IMR-90 (cell line): ENCODE measurements around the gene SFSWAP. TPM values are rescaled to one million over a fixed set of nuclear protein-coding genes. Genes with fewer than 3 reads are reported as not detected.

Source experiments
- ATAC-seq: fragments of 200-7000 bp; cut with Tn5 transposase; 2 replicates; pipeline ENCODE4 v1.9.1; 2020; ENCODE audit warnings: low read depth, mild to moderate bottlenecking, moderate library complexity
- BruUV-seq: library from RNA; stranded (reverse); fragments of 400-500 nt; replicated peaks from 2 replicates; lab custom pipeline; 2021; lab: Mats Ljungman, UMichigan
- CTCF ChIA-PET: fragments of 300-600 bp; formaldehyde crosslinking; extraction: SDS; loops from one replicate; lab custom pipeline; 2021; ENCODE audit warnings: antibody characterized with exemption; lab: Yijun Ruan, JAX
- POLR2A ChIA-PET: fragments of 300-600 bp; sonication (Branson Sonifier 250); formaldehyde crosslinking; loops from one replicate; lab custom pipeline; 2022; ENCODE audit warnings: antibody characterized with exemption; ENCODE audit not compliant: unreplicated experiment; lab: Charles Lee
- DNase-seq: peaks from one replicate; pipeline ENCODE4 v3.0.0; 2013
- H2AFZ ChIP-seq: replicated peaks from 2 replicates; pipeline ENCODE3; 2013; ENCODE audit warnings: low read length, mild to moderate bottlenecking; ENCODE audit not compliant: poor library complexity
- H2AK5ac ChIP-seq: 2 replicates; pipeline ENCODE4 v1.6.1; 2013; ENCODE audit warnings: low read depth, low read length, inconsistent platforms
- H2AK9ac ChIP-seq: replicated peaks from 2 replicates; pipeline ENCODE3; 2013; ENCODE audit warnings: mild to moderate bottlenecking, low read depth, low read length, moderate library complexity; ENCODE audit not compliant: poor library complexity
- H2BK120ac ChIP-seq: 2 replicates; pipeline ENCODE4 v1.6.1; 2013; ENCODE audit warnings: low read depth, low read length, inconsistent platforms
- H2BK15ac ChIP-seq: 3 replicates; pipeline ENCODE4 v1.6.1; 2013; ENCODE audit warnings: low read depth, low read length, inconsistent platforms
- H2BK20ac ChIP-seq: 2 replicates; pipeline ENCODE4 v1.6.1; 2013; ENCODE audit warnings: low read depth, mild to moderate bottlenecking, inconsistent platforms, low read length, moderate library complexity
- H2BK5ac ChIP-seq: 2 replicates; pipeline ENCODE4 v1.6.1; 2013; ENCODE audit warnings: mild to moderate bottlenecking, low read depth, low read length, inconsistent platforms; ENCODE audit not compliant: poor library complexity, severe bottlenecking
- H3K14ac ChIP-seq: replicated peaks from 2 replicates; pipeline ENCODE4 v1.6.1; 2013; ENCODE audit warnings: low read depth, low read length, inconsistent platforms
- H3K18ac ChIP-seq: 2 replicates; pipeline ENCODE4 v1.6.1; 2013; ENCODE audit warnings: low read depth, low read length, control low read depth
- H3K23ac ChIP-seq: 2 replicates; pipeline ENCODE4 v1.6.1; 2013; ENCODE audit warnings: low read depth, low read length, inconsistent platforms
- H3K27ac ChIP-seq: 2 replicates; pipeline ENCODE4 v1.5.1; 2013; ENCODE audit warnings: mild to moderate bottlenecking, control low read depth, low read length; ENCODE audit not compliant: insufficient read depth
- H3K27me3 ChIP-seq: 2 replicates; pipeline ENCODE4 v1.6.1; 2013; ENCODE audit warnings: low read length; ENCODE audit not compliant: control insufficient read depth, insufficient read depth
- H3K36me3 ChIP-seq: 2 replicates; pipeline ENCODE4 v1.6.1; 2013; ENCODE audit warnings: low read length, mixed read lengths; ENCODE audit not compliant: control insufficient read depth, insufficient read depth
- H3K4ac ChIP-seq: 2 replicates; pipeline ENCODE4 v1.6.1; 2013; ENCODE audit warnings: low read depth, low read length, inconsistent platforms
- H3K4me1 ChIP-seq: 2 replicates; pipeline ENCODE4 v1.6.1; 2013; ENCODE audit warnings: low read length, mixed read lengths; ENCODE audit not compliant: control insufficient read depth, insufficient read depth
- H3K4me2 ChIP-seq: 2 replicates; pipeline ENCODE4 v1.6.1; 2013; ENCODE audit warnings: low read depth, mild to moderate bottlenecking, control low read depth, low read length, moderate library complexity
- H3K4me3 ChIP-seq: 2 replicates; pipeline ENCODE4 v1.5.1; 2013; ENCODE audit warnings: low read depth, mild to moderate bottlenecking, control low read depth, low read length, moderate library complexity; ENCODE audit not compliant: insufficient read depth
- H3K56ac ChIP-seq: 2 replicates; pipeline ENCODE4 v1.6.1; 2013; ENCODE audit warnings: low read length, inconsistent platforms; ENCODE audit not compliant: insufficient read depth; ENCODE audit errors: extremely low read depth
- H3K79me1 ChIP-seq, 2 experiments: 2 replicates each; pipeline ENCODE4 v1.6.1; 2013; ENCODE audit warnings: low read length in 2 of 2, inconsistent platforms in 1 of 2, low read depth in 1 of 2
- H3K9ac ChIP-seq: 2 replicates; pipeline ENCODE4 v1.6.1; 2013; ENCODE audit warnings: low read depth, low read length, control low read depth
- H3K9me1 ChIP-seq: 2 replicates; pipeline ENCODE4 v1.6.1; 2013; ENCODE audit warnings: low read length, inconsistent platforms; ENCODE audit not compliant: insufficient read depth
- H3K9me3 ChIP-seq: 2 replicates; pipeline ENCODE4 v1.6.1; 2013; ENCODE audit warnings: low read length; ENCODE audit not compliant: control insufficient read depth, insufficient read depth
- H4K20me1 ChIP-seq: 2 replicates; pipeline ENCODE4 v1.6.1; 2013; ENCODE audit warnings: low read length, inconsistent platforms; ENCODE audit not compliant: insufficient read depth
- H4K5ac ChIP-seq: 2 replicates; pipeline ENCODE4 v1.6.1; 2013; ENCODE audit warnings: mild to moderate bottlenecking, low read depth, low read length, control low read depth
- H4K8ac ChIP-seq, 2 experiments: 2 replicates each; pipeline ENCODE4 v1.6.1; 2013; ENCODE audit warnings: low read depth in 2 of 2, low read length in 2 of 2, control low read depth in 1 of 2, inconsistent platforms in 1 of 2
- H4K91ac ChIP-seq: 2 replicates; pipeline ENCODE4 v1.6.1; 2013; ENCODE audit warnings: low read depth, low read length, inconsistent platforms; ENCODE audit not compliant: insufficient read depth
- BHLHE40 ChIP-seq: fragments of 150-350 bp; IDR thresholded peaks from 2 replicates; pipeline ENCODE4 v1.6.1; 2016; ENCODE audit warnings: mild to moderate bottlenecking, low read depth, low read length
- CEBPB ChIP-seq: IDR thresholded peaks from 2 replicates; pipeline ENCODE4 v1.6.1; 2012; ENCODE audit warnings: low read depth, low read length, improper control_type of control experiment
- CHD1 ChIP-seq: IDR thresholded peaks from 2 replicates; pipeline ENCODE4 v1.6.1; 2012; ENCODE audit warnings: low read depth, low read length, improper control_type of control experiment
- FOS ChIP-seq: fragments of 150-350 bp; IDR thresholded peaks from 2 replicates; pipeline ENCODE4 v1.6.1; 2016; ENCODE audit warnings: low read depth, low read length
- MAZ ChIP-seq: IDR thresholded peaks from 2 replicates; pipeline ENCODE4 v1.6.1; 2012; ENCODE audit warnings: low read depth, mild to moderate bottlenecking, low read length, improper control_type of control experiment, moderate library complexity, borderline replicate concordance
- MXI1 ChIP-seq: IDR thresholded peaks from 2 replicates; pipeline ENCODE4 v1.6.1; 2012; ENCODE audit warnings: low read depth, mild to moderate bottlenecking, low read length, moderate library complexity, borderline replicate concordance
- NFE2L2 ChIP-seq: fragments of 150-350 bp; IDR thresholded peaks from 2 replicates; pipeline ENCODE4 v1.6.1; 2016; ENCODE audit warnings: low read depth, mild to moderate bottlenecking, low read length
- RCOR1 ChIP-seq: IDR thresholded peaks from 2 replicates; pipeline ENCODE4 v1.6.1; 2012; ENCODE audit warnings: mild to moderate bottlenecking, low read length, improper control_type of control experiment; ENCODE audit not compliant: insufficient replicate concordance
- SMC3 ChIP-seq: fragments of 150-350 bp; IDR thresholded peaks from 2 replicates; pipeline ENCODE4 v1.6.1; 2016; ENCODE audit warnings: low read depth, mild to moderate bottlenecking, antibody characterized with exemption, low read length, moderate library complexity
- WGBS, 2 experiments: methylation state at CpG; one replicate each; pipeline versions ENCODE4 v1.1.5 to v1.1.7; 2013; ENCODE audit warnings: missing lambda C conversion rate in 2 of 2; ENCODE audit not compliant: insufficient read length in 1 of 2; ENCODE audit errors: extremely low coverage in 2 of 2; 5-methylcytosine and 5-hydroxymethylcytosine counted together
- dilution Hi-C: fragments of 300-500 bp; cut with HindIII; formaldehyde crosslinking; loops from one replicate; pipeline ENCODE4 v1.14.3; 2018; ENCODE audit warnings: low sequenced_read_pairs; ENCODE audit not compliant: unreplicated experiment
- in situ Hi-C: fragments of 300-500 bp; cut with MboI; formaldehyde crosslinking; loops from 3 replicates; pipeline ENCODE4 v1.14.3; 2019; ENCODE audit warnings: low sequenced_read_pairs, inconsistent platforms, mixed read lengths
- intact Hi-C: fragments of 100-400 bp; cut with micrococcal nuclease; formaldehyde crosslinking; loops from 2 replicates; pipeline ENCODE4 v1.10.0; 2022
- polyA plus RNA-seq, 3 experiments: library from polyadenylated mRNA; depleted of rRNA; stranded (reverse); fragments of >200 nt; gene quantifications; 2 replicates each; pipeline ENCODE4 v1.2.3, GENCODE V29; 2012; ENCODE audit warnings: low replicate concordance in 1 of 3
- total RNA-seq: library from RNA; depleted of rRNA; stranded (reverse); fragments of >200 nt; gene quantifications from 2 replicates; pipeline ENCODE4 v1.2.3, GENCODE V29; 2012
- TF ChIP-seq, protein P1 (sequence below): conservative IDR thresholded peaks from 2 replicates; pipeline ENCODE4 v1.5.1; 2012; ENCODE audit warnings: mild to moderate bottlenecking, low read depth, low read length, improper control_type of control experiment
- TF ChIP-seq, protein P2 (sequence below): fragments of 150-350 bp; IDR thresholded peaks from 2 replicates; pipeline ENCODE4 v1.6.1; 2017; ENCODE audit warnings: mild to moderate bottlenecking, antibody characterized with exemption, low read length, low read depth
- TF ChIP-seq, protein P3 (sequence below): fragments of 150-350 bp; IDR thresholded peaks from 2 replicates; pipeline ENCODE4 v1.6.1; 2016; ENCODE audit warnings: low read depth, mild to moderate bottlenecking, low read length, moderate library complexity, borderline replicate concordance

Gene SFSWAP
- total and polyA plus RNA-seq, 2 of the 4 experiments (the other 2 are of a cell fraction), result 19.7 to 22.4 TPM

DNA sequence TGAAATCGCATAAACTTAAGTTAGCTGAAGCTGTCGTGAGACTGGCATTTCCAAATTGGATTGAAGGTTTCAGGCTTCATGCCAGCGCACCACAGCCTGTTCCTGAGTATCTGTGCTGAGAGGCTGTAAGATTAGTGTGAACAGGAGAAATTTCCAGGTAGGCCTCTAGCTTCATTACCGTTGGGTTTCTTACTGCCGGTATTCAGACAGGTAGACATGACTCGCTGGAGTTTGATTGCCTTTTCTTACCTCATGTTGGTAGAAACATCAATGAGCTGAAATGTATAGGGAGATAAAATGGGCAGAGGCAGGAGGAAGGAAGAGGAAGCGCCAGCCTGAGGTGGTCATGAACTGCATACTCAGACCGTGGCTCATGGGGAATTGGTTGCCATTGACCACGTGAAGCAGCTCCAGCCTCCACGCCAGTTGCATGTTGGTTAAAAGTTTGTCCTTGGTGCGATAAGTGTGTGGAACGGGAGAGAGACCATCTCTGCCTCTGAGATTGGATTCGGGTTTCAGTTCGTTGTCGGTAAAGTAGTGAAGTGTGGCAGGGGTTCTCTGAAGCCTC lies 75.0 kb downstream of the SFSWAP start:
- Histone ChIP-seq H3K4ac (peak overlapping the region; percentile 58), H3K56ac (no peak overlapping the region), H4K5ac (no peak overlapping the region), H3K4me3 (no peak overlapping the region), H3K27ac (no peak overlapping the region), H4K8ac (no peak overlapping the region), H2BK120ac (no peak overlapping the region), H2AFZ (peak overlapping the region; percentile 6), H3K9me1 (peaks cover 7% of the 10 kb centered on the region), H2BK5ac (no peak overlapping the region), H3K4me2 (no peak overlapping the region), H2AK9ac (peak overlapping the region; percentile 58), H3K18ac (no peak overlapping the region), H3K23ac (no peak overlapping the region), H2BK20ac (no peak overlapping the region), H3K79me1 (peaks cover 7 to 32% of the 10 kb centered on the region in 2 experiments; a peak in 2 of 4 replicates), H3K14ac (peak overlapping the region; percentile 10; the same call in 1 of the 2 replicates), H3K36me3 (peaks cover 38% of the 10 kb centered on the region), H3K9me3 (no peaks in the 10 kb centered on the region), H4K91ac (peak overlapping the region; percentile 41; the same call in 1 of the 2 replicates), H2BK15ac (peak overlapping the region; percentile 63; the same call in 1 of the 3 replicates), H2AK5ac (peak overlapping the region; percentile 44), H3K4me1 (peaks cover 5% of the 10 kb centered on the region; the same call in 1 of the 2 replicates), H3K9ac (no peak overlapping the region), H3K27me3 (no peaks in the 10 kb centered on the region), H4K20me1 (peaks cover 5% of the 10 kb centered on the region; the same call in 1 of the 2 replicates)
- in situ Hi-C loops (no loop called here), dilution Hi-C loops (no loop called here), intact Hi-C loops (no loop called here)
- ATAC-seq, result no peak
- TF ChIP-seq MAZ (no peak), NFE2L2 (no peak), BHLHE40 (no peak), MXI1 (no peak), SMC3 (no peak), CHD1 (no peak), CEBPB (no peak), RCOR1 (no peak), FOS (no peak)
- TF ChIP-seq, protein P1, sequence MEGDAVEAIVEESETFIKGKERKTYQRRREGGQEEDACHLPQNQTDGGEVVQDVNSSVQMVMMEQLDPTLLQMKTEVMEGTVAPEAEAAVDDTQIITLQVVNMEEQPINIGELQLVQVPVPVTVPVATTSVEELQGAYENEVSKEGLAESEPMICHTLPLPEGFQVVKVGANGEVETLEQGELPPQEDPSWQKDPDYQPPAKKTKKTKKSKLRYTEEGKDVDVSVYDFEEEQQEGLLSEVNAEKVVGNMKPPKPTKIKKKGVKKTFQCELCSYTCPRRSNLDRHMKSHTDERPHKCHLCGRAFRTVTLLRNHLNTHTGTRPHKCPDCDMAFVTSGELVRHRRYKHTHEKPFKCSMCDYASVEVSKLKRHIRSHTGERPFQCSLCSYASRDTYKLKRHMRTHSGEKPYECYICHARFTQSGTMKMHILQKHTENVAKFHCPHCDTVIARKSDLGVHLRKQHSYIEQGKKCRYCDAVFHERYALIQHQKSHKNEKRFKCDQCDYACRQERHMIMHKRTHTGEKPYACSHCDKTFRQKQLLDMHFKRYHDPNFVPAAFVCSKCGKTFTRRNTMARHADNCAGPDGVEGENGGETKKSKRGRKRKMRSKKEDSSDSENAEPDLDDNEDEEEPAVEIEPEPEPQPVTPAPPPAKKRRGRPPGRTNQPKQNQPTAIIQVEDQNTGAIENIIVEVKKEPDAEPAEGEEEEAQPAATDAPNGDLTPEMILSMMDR, result no peak
- TF ChIP-seq, protein P2, sequence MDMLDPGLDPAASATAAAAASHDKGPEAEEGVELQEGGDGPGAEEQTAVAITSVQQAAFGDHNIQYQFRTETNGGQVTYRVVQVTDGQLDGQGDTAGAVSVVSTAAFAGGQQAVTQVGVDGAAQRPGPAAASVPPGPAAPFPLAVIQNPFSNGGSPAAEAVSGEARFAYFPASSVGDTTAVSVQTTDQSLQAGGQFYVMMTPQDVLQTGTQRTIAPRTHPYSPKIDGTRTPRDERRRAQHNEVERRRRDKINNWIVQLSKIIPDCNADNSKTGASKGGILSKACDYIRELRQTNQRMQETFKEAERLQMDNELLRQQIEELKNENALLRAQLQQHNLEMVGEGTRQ, result no peak
- TF ChIP-seq, protein P3, sequence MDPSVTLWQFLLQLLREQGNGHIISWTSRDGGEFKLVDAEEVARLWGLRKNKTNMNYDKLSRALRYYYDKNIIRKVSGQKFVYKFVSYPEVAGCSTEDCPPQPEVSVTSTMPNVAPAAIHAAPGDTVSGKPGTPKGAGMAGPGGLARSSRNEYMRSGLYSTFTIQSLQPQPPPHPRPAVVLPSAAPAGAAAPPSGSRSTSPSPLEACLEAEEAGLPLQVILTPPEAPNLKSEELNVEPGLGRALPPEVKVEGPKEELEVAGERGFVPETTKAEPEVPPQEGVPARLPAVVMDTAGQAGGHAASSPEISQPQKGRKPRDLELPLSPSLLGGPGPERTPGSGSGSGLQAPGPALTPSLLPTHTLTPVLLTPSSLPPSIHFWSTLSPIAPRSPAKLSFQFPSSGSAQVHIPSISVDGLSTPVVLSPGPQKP, result no peak
- DNase-seq, result no peak
- BruUV-seq, result no TSS peak
- POLR2A ChIA-PET, result no interaction called here
- WGBS, 2 experiments, result 96% methylated on average over 9 of the region's 15 CpGs; no CpG with 5 or more reads in 1 of the 2 experiments
- CTCF ChIA-PET, result no interaction called here
